Measurements from ENCODE around the gene PTPRN2. TPM values are rescaled to one million over a fixed set of nuclear protein-coding genes. Genes with fewer than 3 reads are reported as not detected.

Gene PTPRN2
- total RNA-seq, 1 donor from 2014 or later, result 7.8 TPM

GRCh38 chr7:157998884-157999552 is 588.6 kb downstream of the PTPRN2 start:
- no peak for DNase-seq (ENCODE audit: low spot score)

GRCh38 chr7:157997471-157997870 is 590.2 kb downstream of the PTPRN2 start:
- DNase-seq (ENCODE audit: low spot score), result no peak

- no peak for DNase-seq (ENCODE audit: low spot score)
Measured at GRCh38 chr7:157997080-157997440, 590.6 kb downstream of the PTPRN2 start.

DNA sequence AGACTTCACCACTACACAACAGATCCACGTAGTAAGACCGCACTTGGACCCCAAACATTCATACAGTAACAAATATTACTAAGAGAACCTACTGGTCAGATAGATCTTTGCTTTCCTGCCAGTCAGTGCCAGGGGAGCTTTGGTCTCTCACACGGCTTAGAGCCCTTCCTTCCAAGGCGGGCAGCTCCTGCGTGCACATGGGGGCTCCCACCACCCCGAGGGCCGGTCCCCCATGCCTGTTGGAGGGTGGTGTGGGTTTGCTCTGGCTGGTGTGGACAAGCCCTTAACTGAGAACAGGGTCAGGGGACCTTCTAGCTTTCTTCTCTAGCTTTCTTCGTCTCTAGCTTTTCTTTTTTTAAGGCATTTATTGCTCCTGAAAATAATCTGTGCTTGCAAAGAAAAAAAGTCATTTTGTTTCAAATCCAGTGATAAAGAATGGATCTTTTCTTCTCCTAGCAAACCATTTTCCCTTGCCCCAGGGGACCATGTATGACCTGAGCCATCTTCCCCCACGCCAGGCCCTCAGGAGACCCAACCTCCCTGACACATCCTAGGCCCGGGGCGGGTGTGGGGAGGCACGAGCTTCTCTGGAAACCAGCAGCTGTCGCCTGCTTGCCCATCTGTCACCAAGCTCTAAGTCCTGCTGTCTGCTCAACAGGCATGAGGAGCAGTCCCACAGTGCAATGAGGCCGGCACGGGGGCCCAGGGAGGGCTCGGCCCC is 591.1 kb downstream of the PTPRN2 start:
- DNase-seq (ENCODE audit: low spot score), result no peak

- DNase-seq (ENCODE audit: low spot score), result no peak
Measured at GRCh38 chr7:157995815-157996214, 591.8 kb downstream of the PTPRN2 start.

DNA sequence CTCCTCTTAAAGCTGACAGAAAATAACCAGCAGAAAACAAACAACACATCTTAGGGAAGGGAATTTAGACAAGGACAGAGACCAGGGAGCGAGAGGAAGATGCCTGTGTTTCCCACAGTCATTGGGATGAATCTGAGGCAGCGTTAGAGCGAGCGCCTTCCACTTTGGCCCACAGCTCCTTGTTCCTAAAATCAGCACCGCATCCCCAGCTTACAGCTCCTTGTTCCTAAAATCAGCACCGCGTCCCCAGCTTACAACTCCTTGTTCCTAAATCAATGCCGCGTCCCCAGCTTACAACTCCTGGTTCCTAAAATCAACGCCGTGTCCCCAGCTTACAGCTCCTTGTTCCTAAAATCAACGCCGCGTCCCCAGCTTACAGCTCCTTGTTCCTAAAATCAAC is 593.3 kb downstream of the PTPRN2 start:
- no peak for DNase-seq (ENCODE audit: low spot score)

- no peak for DNase-seq (ENCODE audit: low spot score)
Measured at GRCh38 chr7:157993406-157994105, 594.1 kb downstream of the PTPRN2 start.

- no peak for DNase-seq (ENCODE audit: low spot score)
Measured at GRCh38 chr7:157992511-157993160, 595.0 kb downstream of the PTPRN2 start.

- DNase-seq (ENCODE audit: low spot score), result no peak
Measured at GRCh38 chr7:157991761-157992160, 595.9 kb downstream of the PTPRN2 start.

DNA sequence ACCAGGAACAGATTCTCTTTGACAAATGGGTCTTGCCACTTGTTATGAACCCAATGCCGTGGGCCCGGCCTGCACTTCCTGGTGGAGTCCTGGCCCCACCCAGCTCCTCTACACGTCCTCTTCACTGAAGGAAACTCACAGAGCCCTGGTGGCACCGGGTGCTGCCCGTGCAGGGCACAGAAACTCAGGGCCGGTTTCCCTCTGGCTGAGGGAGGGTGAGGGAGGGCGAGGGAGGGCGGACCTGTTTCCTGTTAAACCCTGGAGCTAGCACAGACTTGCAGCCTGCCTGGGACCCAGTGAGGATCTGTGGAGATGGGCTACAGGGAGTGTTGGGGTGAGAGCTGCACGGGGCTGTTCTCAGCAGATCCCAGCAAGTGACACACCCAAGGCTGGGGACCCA is 596.3 kb downstream of the PTPRN2 start:
- peak; percentile 85 for DNase-seq (ENCODE audit: low spot score)

GRCh38 chr7:157990881-157991250 is 596.8 kb downstream of the PTPRN2 start:
- peak; percentile 53 for DNase-seq (ENCODE audit: low spot score)

GRCh38 chr7:157990226-157990880 is 597.3 kb downstream of the PTPRN2 start:
- DNase-seq (ENCODE audit: low spot score), result no peak

- no peak for DNase-seq (ENCODE audit: low spot score)
Measured at GRCh38 chr7:157989589-157989988, 598.0 kb downstream of the PTPRN2 start.

GRCh38 chr7:157987906-157988305 is 599.7 kb downstream of the PTPRN2 start:
- DNase-seq (ENCODE audit: low spot score), result no peak

DNA sequence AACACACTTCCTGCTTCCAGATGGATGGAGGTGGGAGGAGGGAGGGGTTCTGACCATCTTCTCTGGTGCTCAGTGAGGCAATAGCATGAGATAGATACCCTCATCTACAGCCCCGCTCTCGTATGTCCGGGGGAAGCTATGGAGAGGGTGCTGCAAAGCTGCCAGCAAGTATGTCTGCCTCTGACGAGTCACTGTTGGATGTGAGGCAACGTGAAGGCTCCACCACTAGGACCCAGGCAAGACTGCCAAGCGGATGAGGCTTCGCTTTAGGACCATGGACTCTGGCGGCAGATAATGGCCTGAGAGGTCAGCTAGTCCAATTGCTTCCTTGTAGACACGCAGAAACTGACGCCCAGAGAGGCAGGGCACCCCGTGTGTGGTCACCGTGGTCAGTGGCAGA is 601.6 kb downstream of the PTPRN2 start:
- no peak for DNase-seq (ENCODE audit: low spot score)

GRCh38 chr7:157985636-157986035 is 602.0 kb downstream of the PTPRN2 start:
- no peak for DNase-seq (ENCODE audit: low spot score)

GRCh38 chr7:157984423-157985163 is 603.0 kb downstream of the PTPRN2 start:
- no peak for DNase-seq (ENCODE audit: low spot score)

DNA sequence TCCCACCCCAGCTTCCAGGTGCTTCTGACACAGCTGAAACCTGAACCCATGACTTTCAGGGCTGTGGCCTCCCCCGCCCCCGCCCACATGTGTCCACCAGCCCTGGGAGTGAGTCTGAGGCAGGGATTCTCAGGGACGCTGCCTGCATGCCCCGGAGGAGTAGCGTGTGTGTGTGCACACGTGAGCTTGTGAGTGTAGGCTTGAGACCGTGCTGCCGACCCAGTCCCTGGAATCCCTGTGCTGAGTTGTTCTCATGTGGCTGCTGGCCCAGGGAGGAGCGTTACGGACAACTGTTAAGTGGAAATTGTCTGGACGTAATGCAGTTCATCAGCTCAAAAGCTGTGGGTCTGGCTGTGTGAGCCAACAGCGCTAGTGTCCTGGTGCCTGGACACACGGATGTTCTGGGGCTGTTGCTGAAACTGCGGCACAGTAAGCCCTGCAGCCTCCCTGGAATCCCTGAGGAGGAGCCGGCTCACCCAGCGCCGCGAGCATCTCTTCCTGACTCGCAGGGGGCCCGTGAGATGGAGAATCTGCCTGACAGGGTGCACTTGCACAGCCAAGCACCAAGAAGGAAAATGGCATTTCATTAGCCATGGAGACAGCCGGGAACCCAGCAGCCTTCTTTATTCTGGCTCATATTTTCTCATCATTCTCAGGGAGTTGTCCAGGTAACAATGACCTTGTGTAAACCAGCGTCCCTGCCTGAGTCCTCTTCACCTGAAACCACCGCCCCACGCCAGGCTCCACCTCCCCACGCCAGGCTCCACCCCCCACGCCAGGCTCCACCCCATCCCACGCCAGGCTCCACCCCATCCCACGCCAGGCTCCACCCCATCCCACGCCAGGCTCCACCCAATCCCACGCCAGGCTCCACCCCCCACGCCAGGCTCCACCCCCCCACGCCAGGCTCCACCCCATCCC is 603.9 kb downstream of the PTPRN2 start:
- DNase-seq (ENCODE audit: low spot score), result no peak

DNA sequence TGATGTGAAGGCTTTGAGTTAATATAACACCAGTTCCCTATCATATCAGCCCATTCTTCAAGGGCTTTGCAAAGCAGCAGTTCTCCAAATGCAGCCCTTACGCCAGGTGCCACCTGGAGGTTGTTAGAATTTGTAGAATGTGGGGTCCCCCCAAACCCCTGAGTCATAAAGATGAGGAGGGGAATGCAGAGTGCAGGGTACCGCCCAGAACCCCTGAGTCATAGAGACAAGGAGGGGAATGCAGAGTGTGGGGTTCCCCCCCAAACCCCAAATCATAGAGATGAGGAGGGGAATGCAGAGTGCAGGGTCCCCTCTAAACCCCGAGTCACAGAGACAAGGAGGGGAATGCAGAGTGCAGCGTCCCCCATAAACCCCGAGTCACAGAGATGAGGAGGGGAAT is 605.8 kb downstream of the PTPRN2 start:
- DNase-seq (ENCODE audit: low spot score), result no peak

DNA sequence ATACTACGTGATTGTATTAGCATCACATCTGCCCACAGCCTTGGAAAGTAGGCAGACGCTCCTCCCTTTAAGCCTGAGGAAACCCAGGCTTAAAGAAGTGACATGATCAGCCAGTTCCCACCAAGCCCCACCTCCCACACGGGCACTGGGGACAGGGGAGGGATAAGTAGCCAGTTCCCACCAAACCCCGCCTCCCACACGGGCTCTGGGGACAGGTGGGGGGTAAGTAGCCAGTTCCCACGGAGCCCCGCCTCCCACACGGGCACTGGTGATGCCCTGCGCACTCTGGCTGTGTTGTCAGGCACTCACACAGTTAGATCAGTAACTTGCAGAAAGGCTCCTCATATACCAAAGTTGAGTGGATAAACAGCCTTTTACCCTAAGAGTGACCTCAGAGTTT is 606.8 kb downstream of the PTPRN2 start:
- no peak for DNase-seq (ENCODE audit: low spot score)
